Choroid plexus epithelial cell (primary cell): ENCODE data around the gene ADM.

Experiments
- DNase-seq: peaks from one replicate; pipeline ENCODE4 v3.0.0-alpha.2; 2010; ENCODE audit warnings: low read depth
- H3K4me3 ChIP-seq: 2 replicates; pipeline ENCODE4 v1.5.1; 2011; ENCODE audit warnings: low read depth, mild to moderate bottlenecking, control low read depth, low read length, moderate library complexity
- CTCF ChIP-seq: conservative IDR thresholded peaks from 2 replicates; pipeline ENCODE4 v1.5.1; 2011; ENCODE audit warnings: low read depth, mild to moderate bottlenecking, control low read depth, inconsistent platforms, low read length, moderate library complexity

ADM gene

GRCh38 chr11:10267821-10268220, 37.1 kb upstream of the ADM start:
- no peak overlapping the region for H3K4me3 ChIP-seq
- no peak for TF ChIP-seq CTCF

GRCh38 chr11:10268746-10269488, 36.0 kb upstream of the ADM start:
- no peak for DNase-seq
- no peak for TF ChIP-seq CTCF
- no peak overlapping the region for H3K4me3 ChIP-seq

More at GRCh38 chr11:10267821-10268220, 37.1 kb upstream of the ADM start:
- DNase-seq, result peak; percentile 38

GRCh38 chr11:10272132-10272531, 32.7 kb upstream of the ADM start:
- no peak for DNase-seq
- no peak for TF ChIP-seq CTCF
- H3K4me3 ChIP-seq, result no peak overlapping the region

- no peak for TF ChIP-seq CTCF
- H3K4me3 ChIP-seq, result no peak overlapping the region
These were observed 31.1 kb upstream of the ADM start for GRCh38 chr11:10273738-10274137.

GRCh38 chr11:10274726-10275125, 30.1 kb upstream of the ADM start:
- H3K4me3 ChIP-seq, result no peak overlapping the region
- no peak for DNase-seq
- TF ChIP-seq CTCF, result no peak

More at GRCh38 chr11:10273738-10274137, 31.1 kb upstream of the ADM start:
- no peak for DNase-seq

GRCh38 chr11:10275714-10276113, 29.2 kb upstream of the ADM start:
- peak; percentile 43 for DNase-seq
- no peak for TF ChIP-seq CTCF
- H3K4me3 ChIP-seq, result no peak overlapping the region

- no peak for TF ChIP-seq CTCF
- no peak for DNase-seq
These were observed 22.8 kb upstream of the ADM start for GRCh38 chr11:10282117-10282516.

More at GRCh38 chr11:10282117-10282516, 22.8 kb upstream of the ADM start:
- H3K4me3 ChIP-seq, result no peak overlapping the region
